Ovary (tissue), 9 donors: ENCODE results near the gene RANBP17. TPM values are rescaled to one million over a fixed set of nuclear protein-coding genes. Genes with fewer than 3 reads are reported as not detected.

ENCODE experiments used
- DNase-seq, 5 donors: peaks; one replicate each; pipeline ENCODE4 v3.0.0-alpha.2; 2019 to 2020
- H3K27ac ChIP-seq, 2 donors: fragments of 200-600 bp; one replicate each; pipeline versions ENCODE4 v1.5.1 to v1.8.0; 2019 to 2022
- H3K27me3 ChIP-seq: fragments of 200-600 bp; one replicate; pipeline ENCODE4 v1.8.0; 2022
- H3K36me3 ChIP-seq: fragments of 200-600 bp; sonication (generic); one replicate; pipeline ENCODE4 v1.5.1; 2019
- H3K4me1 ChIP-seq: one replicate; pipeline ENCODE4 v1.8.1; 2013; ENCODE audit warnings: mild to moderate bottlenecking, moderate library complexity; ENCODE audit not compliant: insufficient read depth
- H3K4me3 ChIP-seq: fragments of 200-600 bp; sonication (generic); one replicate; pipeline ENCODE4 v1.5.1; 2017
- H3K9me3 ChIP-seq, 2 donors: fragments of 200-600 bp in 1 of 2; sonication (generic) in 1 of 2; one replicate each; pipeline versions ENCODE4 v1.5.1 to v1.8.1; 2013 to 2019; ENCODE audit warnings: mild to moderate bottlenecking in 1 of 2, moderate library complexity in 1 of 2
- CTCF ChIP-seq, 3 donors: fragments of 450-650 bp in 2 of 3; fragments of 200-600 bp in 1 of 3; IDR thresholded peaks; one replicate each; pipeline versions ENCODE4 v1.5.1 to v1.8.0; 2016 to 2022; ENCODE audit warnings: antibody characterized with exemption in 3 of 3, mild to moderate bottlenecking in 1 of 3
- EP300 ChIP-seq: sonication (generic); formaldehyde crosslinking; IDR thresholded peaks from one replicate; pipeline ENCODE4 v1.6.1; 2017; ENCODE audit warnings: antibody characterized with exemption
- POLR2A ChIP-seq: fragments of 450-650 bp; IDR thresholded peaks from one replicate; pipeline ENCODE4 v1.6.1; 2017; ENCODE audit warnings: antibody characterized with exemption, mild to moderate bottlenecking, moderate library complexity
- WGBS, 3 donors: extraction: QIAGEN DNeasy Blood & Tissue Kit in 1 of 3; methylation state at CpG; one replicate each; pipeline versions ENCODE4 v1.1.5 to v1.1.7; 2013 to 2017; 5-methylcytosine and 5-hydroxymethylcytosine counted together
- intact Hi-C, 4 donors: fragments of 100-400 bp; cut with DNase I; formaldehyde crosslinking; loops; one replicate each; pipeline versions ENCODE4 v1.11.0 to v1.15.1; 2022 to 2023
- polyA plus RNA-seq, 2 donors: library from polyadenylated mRNA; stranded (reverse); fragments of 200-250 nt in 1 of 2; fragments of 350-450 nt in 1 of 2; fragmentation: Illumina TruSeq in 1 of 2; extraction: RNeasy Lipid Tissue Mini Kit (QIAGEN cat#74804) in 1 of 2; gene quantifications; one replicate each; pipeline ENCODE4 v1.2.3, GENCODE V29; 2013 to 2014
- total RNA-seq, 7 donors: library from RNA; depleted of rRNA in 2 of 7; stranded (reverse); fragments of >200 nt in 2 of 7; fragmentation: NEBNext Ultra II Directional in 3 of 7; extraction: Animal tissue kit (Norgen Biotek cat#: 25700) in 3 of 7; gene quantifications; one replicate each; pipeline versions ENCODE4 v1.1.0 to v1.2.4, GENCODE V29; 2016 to 2023
- donor health status: DM: no; HTN: no; CAD: no; lungs with moderate emphysema.
- donor health status: DM: no; HTN: no; CAD: no.
- donor health status: Bipolar disorder and iron deficiency.
- donor health status: DM: yes; HTN: yes; CAD: no.
- donor health status: DM: no; HTN: no; CAD: no.
- donor health status: DM: yes; HTN: yes; CAD: no.

The RANBP17 gene
- total and polyA plus RNA-seq, 9 donors, result 1.3 to 16.1 (median 8.5) TPM

- no peaks in the 10 kb centered on the region for H3K4me1 ChIP-seq
- H3K36me3 ChIP-seq, result no peaks in the 10 kb centered on the region
- no peaks in the 10 kb centered on the region for H3K9me3 ChIP-seq
- intact Hi-C loops, result no loop called here
- H3K4me3 ChIP-seq, result no peak overlapping the region
- TF ChIP-seq CTCF (IDR thresholded peaks at IDR 0.05) (no peak), EP300 (no peak), POLR2A (no peak)
- DNase-seq, result no peak
- no peaks in the 10 kb centered on the region for H3K27me3 ChIP-seq
- H3K27ac ChIP-seq, result no peak overlapping the region
- 91 to 97% (median 93%) methylated on average over 8 of the region's 8 CpGs for WGBS, 3 donors
These were observed 343.6 kb downstream of the RANBP17 start for GRCh38 chr5:171205375-171205774.

DNA sequence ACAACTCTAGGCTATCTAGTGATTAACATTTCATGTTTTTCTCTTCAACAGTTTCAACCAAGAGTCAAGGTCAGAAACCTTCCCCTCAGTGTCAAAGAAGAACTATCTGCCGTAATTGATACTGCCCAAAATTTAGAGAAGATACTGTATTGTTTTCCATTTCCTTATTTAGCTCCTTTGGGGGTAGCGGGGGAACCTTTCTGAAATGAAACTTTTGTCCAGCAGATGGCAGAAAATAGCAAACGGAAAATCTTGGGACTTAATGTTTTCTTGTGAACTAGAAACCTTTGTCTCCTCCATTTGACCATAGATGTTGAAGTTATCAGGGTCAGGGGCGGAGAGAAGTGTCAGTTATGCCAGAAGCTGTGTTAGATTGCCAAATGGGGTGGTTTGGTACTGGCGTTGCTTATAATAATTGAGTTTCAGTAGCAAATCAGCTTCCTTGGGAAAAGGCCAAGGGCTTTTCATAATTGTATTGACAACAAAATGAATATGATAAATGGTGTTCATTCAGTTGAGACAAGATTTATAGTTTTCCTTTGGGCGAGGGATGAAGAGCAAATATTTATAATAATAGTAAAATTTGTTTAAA lies 345.5 kb downstream of the RANBP17 start:
- H3K4me3 ChIP-seq, result no peak overlapping the region
- no peaks in the 10 kb centered on the region for H3K9me3 ChIP-seq
- intact Hi-C loops, result no loop called here
- DNase-seq, result no peak
- no peak overlapping the region for H3K27ac ChIP-seq
- TF ChIP-seq CTCF (IDR thresholded peaks at IDR 0.05) (no peak), POLR2A (no peak), EP300 (no peak)
- no peaks in the 10 kb centered on the region for H3K27me3 ChIP-seq
- no peaks in the 10 kb centered on the region for H3K36me3 ChIP-seq
- no peaks in the 10 kb centered on the region for H3K4me1 ChIP-seq
- WGBS, 3 donors, result 20 to 27% (median 23%) methylated on average over 6 of the region's 6 CpGs

DNA sequence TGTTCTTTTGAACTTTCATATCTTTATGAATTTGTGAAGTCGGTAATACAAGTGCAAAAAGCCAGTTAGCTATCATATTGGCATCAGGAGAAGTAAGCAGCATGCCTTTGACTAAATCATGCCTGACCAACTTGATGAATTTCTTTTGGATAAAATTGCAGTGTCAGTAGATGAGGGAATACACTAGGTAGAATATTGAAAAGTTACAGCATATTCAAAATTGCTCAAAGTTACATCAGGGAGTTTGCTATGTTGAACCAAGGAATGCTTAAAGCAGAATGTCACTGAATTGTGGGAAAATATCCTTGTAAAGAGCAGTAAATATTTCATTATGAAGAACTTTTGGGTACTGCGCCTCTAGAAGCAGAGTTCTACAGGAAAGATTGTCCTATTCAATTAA lies 360.1 kb downstream of the RANBP17 start:
- no peaks in the 10 kb centered on the region for H3K36me3 ChIP-seq
- no peak overlapping the region for H3K27ac ChIP-seq
- WGBS, 3 donors, result 70 to 84% (median 72%) methylated on average over 2 of the region's 2 CpGs
- no peaks in the 10 kb centered on the region for H3K27me3 ChIP-seq
- DNase-seq, result no peak
- no peak overlapping the region for H3K4me3 ChIP-seq
- intact Hi-C loops, result no loop called here
- no peak for TF ChIP-seq POLR2A
- no peak for TF ChIP-seq CTCF (IDR thresholded peaks at IDR 0.05)
- no peak for TF ChIP-seq EP300
- H3K9me3 ChIP-seq, result no peaks in the 10 kb centered on the region
- no peaks in the 10 kb centered on the region for H3K4me1 ChIP-seq

- WGBS, 3 donors, result 85 to 91% (median 86%) methylated on average over 1 of the region's 1 CpG
- no peaks in the 10 kb centered on the region for H3K9me3 ChIP-seq
- intact Hi-C loops, result no loop called here
These were observed 362.1 kb downstream of the RANBP17 start for GRCh38 chr5:171223927-171224326.

More at GRCh38 chr5:171223927-171224326, 362.1 kb downstream of the RANBP17 start:
- no peak for DNase-seq
- Histone ChIP-seq H3K27ac (no peak overlapping the region), H3K4me1 (no peaks in the 10 kb centered on the region), H3K36me3 (no peaks in the 10 kb centered on the region), H3K27me3 (no peaks in the 10 kb centered on the region), H3K4me3 (no peak overlapping the region)
- TF ChIP-seq POLR2A (no peak), EP300 (no peak), CTCF (IDR thresholded peaks at IDR 0.05) (no peak)
